ENCODE results near the gene GTPBP3. TPM values are rescaled to one million over a fixed set of nuclear protein-coding genes. Genes with fewer than 3 reads are reported as not detected.

Gene GTPBP3
- total and polyA plus RNA-seq, 2 of the 13 experiments (the other 11 are each of a cell fraction or from before 2014, with no cell fraction given), result 17.5 to 30.0 TPM

DNA sequence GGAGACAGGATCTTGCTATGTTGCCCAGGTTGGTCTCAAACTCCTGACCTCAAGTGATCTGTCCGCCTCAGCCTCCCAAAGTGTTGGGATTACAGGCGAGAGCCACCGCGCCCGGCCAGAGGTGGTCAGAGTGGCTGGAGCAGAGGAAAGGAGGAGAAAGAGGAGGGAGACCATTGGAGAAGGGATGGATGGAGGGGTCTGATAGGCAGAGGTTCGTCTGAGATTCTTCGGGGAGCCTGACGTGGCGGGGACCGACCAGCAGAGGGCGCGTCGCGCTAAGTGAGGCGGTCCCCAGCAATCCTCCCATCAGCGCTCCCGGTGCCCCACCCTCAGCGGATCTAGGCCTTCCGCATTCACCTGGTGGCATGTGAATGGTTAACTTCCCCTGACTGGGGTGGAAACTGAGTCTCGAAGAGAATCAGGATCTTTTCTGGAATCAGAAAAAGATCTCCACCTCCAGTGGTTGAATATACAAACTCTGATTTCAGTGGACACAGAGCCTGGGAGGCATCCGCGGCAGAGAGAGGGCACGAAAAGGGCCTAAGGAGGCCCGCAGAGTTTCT is 8.8 kb downstream of the GTPBP3 start (continued):
- TF ChIP-seq, protein P1, sequence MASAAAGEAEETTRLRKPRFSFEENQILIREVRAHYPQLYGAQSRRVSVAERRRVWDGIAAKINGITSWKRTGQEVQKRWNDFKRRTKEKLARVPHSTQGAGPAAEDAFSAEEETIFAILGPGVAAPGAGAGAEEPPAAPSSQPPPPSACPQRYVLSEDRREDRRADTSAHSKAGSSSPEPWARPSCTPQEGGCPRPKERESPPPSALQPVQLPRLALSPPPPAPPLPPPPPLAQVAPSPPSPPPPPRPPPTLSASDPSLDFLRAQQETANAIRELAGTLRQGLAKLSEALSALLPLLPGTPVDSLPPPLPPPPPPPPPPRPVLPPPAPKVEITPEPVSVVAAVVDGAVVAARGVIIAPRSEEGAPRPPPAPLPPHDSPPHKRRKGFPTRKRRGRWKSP (CRISPR knock-in tag; IDR thresholded peaks at IDR 0.05), result peak; percentile 55; the same call in 1 of the 2 replicates
- TF ChIP-seq ZNF24 (IDR thresholded peaks at IDR 0.05) (no peak), RXRB (CRISPR knock-in tag; IDR thresholded peaks at IDR 0.05; ENCODE audit: borderline replicate concordance) (peak; percentile 36; the same call in 1 of the 2 replicates), PITX1 (CRISPR knock-in tag; IDR thresholded peaks at IDR 0.05) (peak; percentile 42; the same call in 1 of the 2 replicates)

DNA sequence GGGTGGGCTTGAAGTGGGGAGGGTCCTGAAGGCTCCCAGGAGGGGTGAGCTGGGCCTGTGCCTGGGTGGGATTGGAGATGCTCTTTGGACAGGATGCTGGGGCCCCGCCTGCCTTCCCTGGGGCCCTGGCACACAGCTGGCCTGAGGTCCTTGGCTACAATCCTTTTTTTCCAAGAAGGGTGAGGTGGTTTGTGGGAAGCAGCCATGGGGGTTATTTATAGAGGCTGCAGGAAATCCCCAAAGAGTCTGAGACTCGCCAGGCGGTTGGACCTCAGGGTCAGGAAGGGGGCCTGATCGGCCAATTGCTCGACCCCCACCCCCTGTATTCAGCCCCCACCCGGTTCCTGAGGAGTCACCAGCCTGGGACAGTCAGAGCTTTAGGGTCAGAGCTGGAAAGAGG is 10.0 kb downstream of the GTPBP3 start:
- intact Hi-C loops (cut with micrococcal nuclease; ENCODE audit: unreplicated experiment), result loop anchor here (10.0 kb wide), 1 partner anchor 117 kb away; the partner anchor contains the start of gene NXNL1
- TF ChIP-seq TAF15 (IDR thresholded peaks at IDR 0.05; ENCODE audit: low read depth, low read length, poor library complexity, severe bottlenecking), result no peak
- no peak for TF ChIP-seq KLF16 (CRISPR knock-in tag; IDR thresholded peaks at IDR 0.05)
- no peak for TF ChIP-seq CHD2 (IDR thresholded peaks at IDR 0.05; ENCODE audit: low read depth, low read length)
- BruUV-seq (replicated peaks), result no TSS peak
- Histone ChIP-seq H2AFZ (ENCODE audit: low read length) (no peak overlapping the region), H3K9ac (ENCODE audit: insufficient read depth, low read depth, low read length) (no peak overlapping the region), H3K27ac (ENCODE audit: extremely low read length, insufficient read depth, low read length) (no peak overlapping the region), H4K20me1 (ENCODE audit: insufficient read depth, low read length) (no peaks in the 10 kb centered on the region), H3K27me3 (ENCODE audit: control insufficient read depth in 1 of 2, insufficient read depth in 2 of 2, low read length in 2 of 2) (peaks cover 1 to 20% of the 10 kb centered on the region in 2 experiments; a peak in 3 of 5 replicates), H3K79me2 (ENCODE audit: insufficient read depth, low read length) (no peaks in the 10 kb centered on the region), H3K4me1 (ENCODE audit: insufficient read depth, low read length) (peaks cover 20% of the 10 kb centered on the region; the same call in 1 of the 2 replicates), H3K9me3 (ENCODE audit: low read length) (no peaks in the 10 kb centered on the region), H3K4me2 (ENCODE audit: low read depth, low read length) (no peak overlapping the region), H3K4me3 (replicated peaks in 1 of 3; ENCODE audit: insufficient read depth in 1 of 3, low read depth in 2 of 3, low read length in 3 of 3) (no peak overlapping the region), H3K36me3 (replicated peaks in 1 of 2; ENCODE audit: control insufficient read depth in 1 of 2, insufficient read depth in 2 of 2, low read length in 2 of 2) (no peaks in the 10 kb centered on the region)
- WGBS (ENCODE audit: low lambda C conversion rate), result 23% methylated on average over 5 of the region's 6 CpGs
- DNase-seq (ENCODE audit: low spot score), result no peak
- ChIA-PET POLR2A (interaction anchor here (1.6 kb wide), 1 partner anchor 10 kb away, joined by 5 read pairs; the partner anchor contains the start of gene GTPBP3), CTCF (ENCODE audit: low intra/inter-chr PET ratio, low total read pairs) (interaction anchor here (4.2 kb wide), 1 partner anchor 39 kb away, joined by 49 read pairs; no protein-coding TSS in a partner anchor)
- no peak for FAIRE-seq
- in situ Hi-C loops (cut with HindIII; ENCODE audit: extremely low pct_ligation_motif_present, low pct_unique_long_range_greater_than_20kb), result loop anchor here (5.0 kb wide), 1 partner anchor 40 kb away; no protein-coding TSS in a partner anchor
- no peak for ATAC-seq
